HepG2 (cell line): ENCODE measurements around the gene SCUBE2.

Experiments
- CHD2 ChIP-seq: IDR thresholded peaks from 2 replicates; pipeline ENCODE4 v1.6.1; 2011; ENCODE audit warnings: low read depth, low read length, improper control_type of control experiment
- EP300 ChIP-seq, 3 experiments: sonication (generic) in 1 of 3; formaldehyde crosslinking in 1 of 3; IDR thresholded peaks; 2 replicates each; pipeline versions ENCODE4 v1.5.1 to v1.6.1; 2011 to 2020; ENCODE audit warnings: low read depth in 2 of 3, low read length in 2 of 3, borderline replicate concordance in 1 of 3, improper control_type of control experiment in 1 of 3, mild to moderate bottlenecking in 1 of 3, missing genetic modification reagents in 1 of 3, moderate library complexity in 1 of 3
- GFI1 ChIP-seq: sonication (generic); formaldehyde crosslinking; IDR thresholded peaks from 2 replicates; pipeline ENCODE4 v1.5.0; 2020; ENCODE audit warnings: missing genetic modification reagents, mild to moderate bottlenecking, borderline replicate concordance
- HDAC2 ChIP-seq: sonication (generic); formaldehyde crosslinking; IDR thresholded peaks from 2 replicates; pipeline ENCODE4 v1.4.0; 2020; ENCODE audit warnings: missing genetic modification reagents
- JUN ChIP-seq: sonication (generic); formaldehyde crosslinking; IDR thresholded peaks from 2 replicates; pipeline ENCODE4 v1.4.0; 2020; ENCODE audit warnings: mild to moderate bottlenecking, missing genetic modification reagents
- POLR2A ChIP-seq, 2 experiments: IDR thresholded peaks; 2 replicates each; pipeline ENCODE4 v1.6.1; 2011; ENCODE audit warnings: low read depth in 2 of 2, low read length in 2 of 2, mild to moderate bottlenecking in 1 of 2, moderate library complexity in 1 of 2; ENCODE audit not compliant: insufficient read depth in 1 of 2
- SAFB2 ChIP-seq: sonication (generic); formaldehyde crosslinking; IDR thresholded peaks from 2 replicates; pipeline ENCODE4 v1.5.1; 2020; ENCODE audit warnings: missing genetic modification reagents, low read depth, mild to moderate bottlenecking, borderline replicate concordance
- SNAI1 ChIP-seq: sonication (generic); formaldehyde crosslinking; IDR thresholded peaks from 2 replicates; pipeline ENCODE4 v1.5.0; 2020; ENCODE audit warnings: mild to moderate bottlenecking, missing genetic modification reagents, borderline replicate concordance
- TAF15 ChIP-seq: fragments of 200-400 bp; formaldehyde crosslinking; IDR thresholded peaks from one replicate; pipeline ENCODE4 v1.6.1; 2018; ENCODE audit warnings: mild to moderate bottlenecking, low read depth, low read length; ENCODE audit not compliant: poor library complexity, severe bottlenecking
- USF2 ChIP-seq, 2 experiments: sonication (generic) in 1 of 2; formaldehyde crosslinking in 1 of 2; IDR thresholded peaks; 2 replicates each; pipeline versions ENCODE4 v1.5.1 to v1.6.1; 2011 to 2020; ENCODE audit warnings: borderline replicate concordance in 1 of 2, low read depth in 1 of 2, low read length in 1 of 2, mild to moderate bottlenecking in 1 of 2, missing genetic modification reagents in 1 of 2, moderate library complexity in 1 of 2
- ZFP90 ChIP-seq: sonication (generic); formaldehyde crosslinking; IDR thresholded peaks from 2 replicates; pipeline ENCODE4 v1.8.0; 2022; ENCODE audit warnings: missing genetic modification reagents, mild to moderate bottlenecking, inconsistent platforms, borderline replicate concordance
- ZHX1 ChIP-seq: sonication (generic); formaldehyde crosslinking; IDR thresholded peaks from 2 replicates; pipeline ENCODE4 v1.8.1; 2022; ENCODE audit warnings: low read depth, mild to moderate bottlenecking, missing genetic modification reagents
- ZNF629 ChIP-seq: sonication (generic); formaldehyde crosslinking; conservative IDR thresholded peaks from 2 replicates; pipeline ENCODE4 v1.5.0; 2020; ENCODE audit warnings: missing genetic modification reagents
- ZZZ3 ChIP-seq: sonication (generic); formaldehyde crosslinking; IDR thresholded peaks from 2 replicates; pipeline ENCODE4 v1.4.0; 2020; ENCODE audit warnings: missing genetic modification reagents, mild to moderate bottlenecking, borderline replicate concordance

DNA sequence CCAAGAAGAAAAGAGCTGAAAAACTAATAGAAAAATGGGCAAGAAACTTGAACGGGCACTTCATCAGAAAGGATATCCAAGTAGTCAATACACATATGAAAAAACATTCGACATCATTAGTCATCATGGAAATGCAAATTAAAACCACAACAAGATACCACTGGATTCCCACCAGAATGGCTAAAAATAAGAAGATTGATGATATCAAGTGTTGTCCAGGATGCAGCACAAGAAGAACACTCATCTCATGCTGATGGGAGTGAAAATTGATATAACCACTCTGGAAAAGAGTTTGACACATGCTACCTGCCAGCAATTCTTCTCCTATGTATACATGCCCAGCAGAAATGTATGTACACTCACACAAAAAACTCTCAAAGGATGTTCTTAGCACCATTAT is 26.9 kb upstream of the SCUBE2 start:
- TF ChIP-seq TAF15 (no peak), ZFP90 (CRISPR knock-in tag) (no peak), HDAC2 (CRISPR knock-in tag) (no peak), ZZZ3 (CRISPR knock-in tag) (no peak), GFI1 (CRISPR knock-in tag) (no peak), SAFB2 (CRISPR knock-in tag) (no peak), CHD2 (no peak), ZHX1 (no peak), EP300 (IDR thresholded peaks at IDR 0.05; ENCODE audit: low read depth in 2 of 2, low read length in 2 of 2) (no peak), EP300 (CRISPR knock-in tag; IDR thresholded peaks at IDR 0.05; ENCODE audit: borderline replicate concordance) (no peak), ZNF629 (no peak), POLR2A (IDR thresholded peaks at IDR 0.05; ENCODE audit: insufficient read depth in 1 of 2, low read depth in 2 of 2, low read length in 2 of 2) (no peak), SNAI1 (no peak), JUN (CRISPR knock-in tag) (no peak), USF2 (IDR thresholded peaks at IDR 0.05; ENCODE audit: low read depth, low read length) (no peak), USF2 (CRISPR knock-in tag; IDR thresholded peaks at IDR 0.05; ENCODE audit: borderline replicate concordance) (no peak)
